Stimulated activated CD8-positive, alpha-beta memory T cell treated with anti-CD3 and anti-CD28 coated beads, Interleukin-4, amount 100 ng/mL, for 1 hour (primary cell): ENCODE data around the gene VASH1.

Source experiments
- DNase-seq, 2 donors: peaks; one replicate each; pipeline ENCODE4 v3.0.0-alpha.2; 2020; ENCODE audit warnings: low read depth in 2 of 2, low spot score in 1 of 2

VASH1 gene

GRCh38 chr14:76828339-76829012, 67.2 kb downstream of the VASH1 start:
- no peak for DNase-seq

- no peak for DNase-seq
Measured at GRCh38 chr14:76829013-76829365, 67.7 kb downstream of the VASH1 start.

GRCh38 chr14:76829650-76830421, 68.6 kb downstream of the VASH1 start:
- no peak for DNase-seq

GRCh38 chr14:76830556-76830955, 69.3 kb downstream of the VASH1 start:
- no peak for DNase-seq

DNA sequence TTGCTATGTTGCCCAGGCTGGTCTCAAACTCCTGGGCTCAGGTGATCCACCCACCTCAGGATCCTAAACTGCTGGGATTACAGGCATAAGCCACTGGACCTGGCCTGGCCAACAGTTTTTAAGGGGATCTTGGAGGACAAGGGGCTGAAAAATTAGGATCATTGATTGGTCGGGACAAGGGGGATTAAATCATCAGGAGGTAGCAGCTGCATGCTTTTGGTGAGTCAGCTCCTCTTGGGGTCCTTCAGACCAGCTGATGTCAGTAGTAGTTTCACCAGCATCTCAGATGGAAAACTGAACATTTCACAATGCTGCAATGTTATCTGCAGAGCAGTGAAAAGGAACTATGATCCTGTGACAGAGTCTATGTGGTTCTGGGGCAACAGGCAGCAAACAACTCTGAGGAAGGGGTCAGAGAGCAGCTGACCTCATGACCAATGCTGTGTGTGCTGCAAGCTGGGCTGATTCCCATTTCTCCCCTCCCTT, 71.3 kb downstream of the VASH1 start:
- DNase-seq, result no peak
